Measurements from ENCODE around the gene NAP1L1. TPM values are rescaled to one million over a fixed set of nuclear protein-coding genes. Genes with fewer than 3 reads are reported as not detected.

NAP1L1 gene
- total RNA-seq, 2 experiments from 2014 or later = 646 to 654 TPM

GRCh38 chr12:76123259-76124212 is 39.1 kb upstream of the NAP1L1 start:
- Histone ChIP-seq H3K4me3 (ENCODE audit: low read length) (no peak overlapping the region), H3K9me3 (ENCODE audit: control insufficient read depth in 1 of 2, insufficient read depth in 1 of 2, low read length in 2 of 2) (no peaks in the 10 kb centered on the region), H3K4me1 (ENCODE audit: insufficient read depth, low read length) (no peaks in the 10 kb centered on the region), H3K27ac (ENCODE audit: low read depth in 1 of 2, low read length in 2 of 2) (no peak overlapping the region), H3K36me3 (ENCODE audit: insufficient read depth, low read length) (no peaks in the 10 kb centered on the region), H3K27me3 (ENCODE audit: control insufficient read depth in 1 of 2, insufficient read depth in 2 of 2, low read length in 2 of 2) (no peaks in the 10 kb centered on the region)
- intact Hi-C loops (cut with DNase I, micrococcal nuclease) = no loop called here
- ATAC-seq (ENCODE audit: poor library complexity) (no peak), DNase-seq (no peak)
- no peak for TF ChIP-seq CTCF (IDR thresholded peaks at IDR 0.05)
- ChIA-PET POLR2A (no interaction called here), CTCF (no interaction called here)
- H3K36me3 Mint-ChIP-seq (ENCODE audit: low read depth) = no peaks in the 10 kb centered on the region
- no peaks in the 10 kb centered on the region for H3K9me3 Mint-ChIP-seq
- H3K4me1 Mint-ChIP-seq (ENCODE audit: low read depth) = no peaks in the 10 kb centered on the region
- no peak overlapping the region for H3K27ac Mint-ChIP-seq
- no peaks in the 10 kb centered on the region for H3K27me3 Mint-ChIP-seq
- H3K4me3 Mint-ChIP-seq = no peak overlapping the region

- ChIA-PET POLR2A (no interaction called here), CTCF (no interaction called here)
- Histone ChIP-seq H3K27ac (ENCODE audit: low read depth in 1 of 2, low read length in 2 of 2) (no peak overlapping the region), H3K4me3 (ENCODE audit: low read length) (no peak overlapping the region), H3K9me3 (ENCODE audit: control insufficient read depth in 1 of 2, insufficient read depth in 1 of 2, low read length in 2 of 2) (no peaks in the 10 kb centered on the region), H3K36me3 (ENCODE audit: insufficient read depth, low read length) (no peaks in the 10 kb centered on the region), H3K27me3 (ENCODE audit: control insufficient read depth in 1 of 2, insufficient read depth in 2 of 2, low read length in 2 of 2) (no peaks in the 10 kb centered on the region), H3K4me1 (ENCODE audit: insufficient read depth, low read length) (no peaks in the 10 kb centered on the region)
- Mint-ChIP-seq H3K4me1 (ENCODE audit: low read depth) (no peaks in the 10 kb centered on the region), H3K36me3 (ENCODE audit: low read depth) (no peaks in the 10 kb centered on the region), H3K27me3 (no peaks in the 10 kb centered on the region), H3K9me3 (no peaks in the 10 kb centered on the region), H3K4me3 (no peak overlapping the region), H3K27ac (no peak overlapping the region)
- DNase-seq (no peak), ATAC-seq (ENCODE audit: poor library complexity) (peak; percentile 39)
- intact Hi-C loops (cut with DNase I, micrococcal nuclease) = no loop called here
- TF ChIP-seq CTCF (IDR thresholded peaks at IDR 0.05) = no peak
Observed at GRCh38 chr12:76119887-76120286, 35.4 kb upstream of the NAP1L1 start.

- H3K27ac Mint-ChIP-seq = no peak overlapping the region
- POLR2A ChIA-PET = interaction anchor here (0.7 kb wide), 1 partner anchor 211 kb away, joined by 3 read pairs; no protein-coding TSS in a partner anchor
- no peak for TF ChIP-seq CTCF (IDR thresholded peaks at IDR 0.05)
Observed at GRCh38 chr12:76117751-76118150, 33.3 kb upstream of the NAP1L1 start.

More at GRCh38 chr12:76117751-76118150, 33.3 kb upstream of the NAP1L1 start:
- no peaks in the 10 kb centered on the region for H3K9me3 Mint-ChIP-seq
- Histone ChIP-seq H3K4me1 (ENCODE audit: insufficient read depth, low read length) (no peaks in the 10 kb centered on the region), H3K27me3 (ENCODE audit: control insufficient read depth in 1 of 2, insufficient read depth in 2 of 2, low read length in 2 of 2) (no peaks in the 10 kb centered on the region), H3K36me3 (ENCODE audit: insufficient read depth, low read length) (no peaks in the 10 kb centered on the region), H3K4me3 (ENCODE audit: low read length) (no peak overlapping the region), H3K9me3 (ENCODE audit: control insufficient read depth in 1 of 2, insufficient read depth in 1 of 2, low read length in 2 of 2) (no peaks in the 10 kb centered on the region), H3K27ac (ENCODE audit: low read depth in 1 of 2, low read length in 2 of 2) (no peak overlapping the region)
- intact Hi-C loops (cut with DNase I, micrococcal nuclease) = no loop called here
- DNase-seq = no peak
- H3K4me3 Mint-ChIP-seq = no peak overlapping the region
- CTCF ChIA-PET = no interaction called here
- no peaks in the 10 kb centered on the region for H3K4me1 Mint-ChIP-seq (ENCODE audit: low read depth)
- no peak for ATAC-seq (ENCODE audit: poor library complexity)
- H3K36me3 Mint-ChIP-seq (ENCODE audit: low read depth) = no peaks in the 10 kb centered on the region
- no peaks in the 10 kb centered on the region for H3K27me3 Mint-ChIP-seq

Data from CD4-positive, alpha-beta T cell (primary cell).